KOPT-K1 (cell line): Measurements from ENCODE around the gene ACOXL.
A peak's percentile ranks its signal among the peaks of the same experiment; 100 is the strongest.
"Not testable (repeated sequence)": the region's sequence is repeated elsewhere in the genome, so short reads cannot be mapped to it uniquely, and the experiment has no call there.

Experiments
- H3K27ac ChIP-seq: fragments of 200-600 bp; sonication (generic); 2 replicates; pipeline ENCODE4 v1.5.1; 2016; ENCODE audit warnings: antibody characterized with exemption, mild to moderate bottlenecking, low read depth, low read length; ENCODE audit not compliant: poor library complexity, severe bottlenecking
- H3K36me3 ChIP-seq: fragments of 200-600 bp; sonication (generic); 2 replicates; pipeline ENCODE4 v1.5.1; 2017; ENCODE audit warnings: antibody characterized with exemption, mild to moderate bottlenecking, low read length, moderate library complexity; ENCODE audit not compliant: insufficient read depth
- H3K9me3 ChIP-seq: fragments of 200-600 bp; sonication (generic); 2 replicates; pipeline ENCODE4 v1.5.1; 2017; ENCODE audit warnings: antibody characterized with exemption, low read length, mild to moderate bottlenecking; ENCODE audit not compliant: insufficient read depth, poor library complexity, severe bottlenecking

Gene ACOXL

GRCh38 chr2:110854355-110855081 lies 122.1 kb downstream of the ACOXL start:
- Histone ChIP-seq H3K27ac (peak overlapping the region; percentile 1), H3K9me3 (no peaks in the 10 kb centered on the region), H3K36me3 (no peaks in the 10 kb centered on the region)

- not testable (repeated sequence) for H3K27ac ChIP-seq, H3K9me3 ChIP-seq, H3K36me3 ChIP-seq
Observed at GRCh38 chr2:110855841-110856240, 123.5 kb downstream of the ACOXL start.

GRCh38 chr2:110858135-110858725 lies 125.9 kb downstream of the ACOXL start:
- Histone ChIP-seq H3K27ac (peak overlapping the region; percentile 54), H3K9me3 (no peaks in the 10 kb centered on the region), H3K36me3 (no peaks in the 10 kb centered on the region)

- Histone ChIP-seq H3K27ac (peak overlapping the region; percentile 54), H3K36me3 (no peaks in the 10 kb centered on the region), H3K9me3 (no peaks in the 10 kb centered on the region)
Observed at GRCh38 chr2:110858993-110859701, 126.8 kb downstream of the ACOXL start.

GRCh38 chr2:110860630-110861029 lies 128.3 kb downstream of the ACOXL start:
- no peaks in the 10 kb centered on the region for H3K36me3 ChIP-seq
- H3K9me3 ChIP-seq, result no peaks in the 10 kb centered on the region
- peak overlapping the region; percentile 3 for H3K27ac ChIP-seq

GRCh38 chr2:110861616-110862260 lies 129.4 kb downstream of the ACOXL start:
- Histone ChIP-seq H3K36me3 (no peaks in the 10 kb centered on the region), H3K27ac (no peak overlapping the region), H3K9me3 (no peaks in the 10 kb centered on the region)

- Histone ChIP-seq H3K27ac (no peak overlapping the region), H3K9me3 (no peaks in the 10 kb centered on the region), H3K36me3 (no peaks in the 10 kb centered on the region)
Observed at GRCh38 chr2:110863726-110864125, 131.4 kb downstream of the ACOXL start.

GRCh38 chr2:110864176-110864575 lies 131.8 kb downstream of the ACOXL start:
- no peaks in the 10 kb centered on the region for H3K36me3 ChIP-seq
- no peaks in the 10 kb centered on the region for H3K9me3 ChIP-seq
- no peak overlapping the region for H3K27ac ChIP-seq

- no peak overlapping the region for H3K27ac ChIP-seq
- H3K36me3 ChIP-seq, result no peaks in the 10 kb centered on the region
- H3K9me3 ChIP-seq, result no peaks in the 10 kb centered on the region
Observed at GRCh38 chr2:110864731-110865130, 132.4 kb downstream of the ACOXL start.

- Histone ChIP-seq H3K36me3 (no peaks in the 10 kb centered on the region), H3K9me3 (no peaks in the 10 kb centered on the region), H3K27ac (no peak overlapping the region)
Observed at GRCh38 chr2:110865188-110865587, 132.8 kb downstream of the ACOXL start.

GRCh38 chr2:110866045-110866444 lies 133.7 kb downstream of the ACOXL start:
- no peak overlapping the region for H3K27ac ChIP-seq
- H3K36me3 ChIP-seq, result no peaks in the 10 kb centered on the region
- H3K9me3 ChIP-seq, result no peaks in the 10 kb centered on the region

GRCh38 chr2:110866466-110866865 lies 134.1 kb downstream of the ACOXL start:
- no peaks in the 10 kb centered on the region for H3K9me3 ChIP-seq
- no peaks in the 10 kb centered on the region for H3K36me3 ChIP-seq
- no peak overlapping the region for H3K27ac ChIP-seq

- no peak overlapping the region for H3K27ac ChIP-seq
- no peaks in the 10 kb centered on the region for H3K36me3 ChIP-seq
- no peaks in the 10 kb centered on the region for H3K9me3 ChIP-seq
Observed at GRCh38 chr2:110867078-110867477, 134.7 kb downstream of the ACOXL start.

- no peaks in the 10 kb centered on the region for H3K36me3 ChIP-seq
- no peak overlapping the region for H3K27ac ChIP-seq
- H3K9me3 ChIP-seq, result no peaks in the 10 kb centered on the region
Observed at GRCh38 chr2:110868971-110869370, 136.6 kb downstream of the ACOXL start.
